HepG2 (cell line): ENCODE measurements around the gene SPATA21. TPM values are rescaled to one million over a fixed set of nuclear protein-coding genes. Genes with fewer than 3 reads are reported as not detected.

Experiments
- ATAC-seq: fragments of 200-7000 bp; cut with Tn5 transposase; 3 replicates; pipeline ENCODE4 v1.9.1; 2020; ENCODE audit warnings: mild to moderate bottlenecking, moderate library complexity
- BruUV-seq: library from RNA; stranded (reverse); fragments of 400-500 nt; replicated peaks from 2 replicates; lab custom pipeline; 2021; lab: Mats Ljungman, UMichigan
- CTCF ChIA-PET: fragments of 300-600 bp; formaldehyde crosslinking; extraction: SDS; loops from one replicate; lab custom pipeline; 2021; ENCODE audit warnings: low total read pairs, inconsistent platforms, low intra/inter-chr PET ratio; lab: Yijun Ruan, JAX
- POLR2A ChIA-PET: fragments of 350-600 bp; sonication (Branson Sonifier 250); formaldehyde crosslinking; loops from one replicate; lab custom pipeline; 2020; ENCODE audit warnings: antibody characterized with exemption, inconsistent platforms; lab: Yijun Ruan, JAX
- DNase-seq: peaks from one replicate; pipeline ENCODE4 v3.0.0-alpha.2; 2015; ENCODE audit warnings: low spot score
- FAIRE-seq: peaks from 3 replicates; lab custom pipeline; 2011; peaks lifted over from hg19 to GRCh38; lab: Jason Lieb, UNC
- H2AFZ ChIP-seq: one replicate; pipeline ENCODE4 v1.6.1; 2011; ENCODE audit warnings: low read length, inconsistent platforms
- H3K27ac ChIP-seq: fragments of 300-600 bp; 3 replicates; pipeline ENCODE4 v1.8.0; 2011; ENCODE audit warnings: mixed run types, mild to moderate bottlenecking, mixed read lengths, low read length, inconsistent platforms; ENCODE audit not compliant: insufficient read depth; ENCODE audit errors: extremely low read length
- H3K27me3 ChIP-seq, 2 experiments: fragments of 200-600 bp in 1 of 2; 2 replicates in 1 of 2; 3 replicates in 1 of 2; pipeline versions ENCODE4 v1.6.0 to v1.8.0; 2011; ENCODE audit warnings: low read length in 2 of 2, mild to moderate bottlenecking in 2 of 2, moderate library complexity in 2 of 2, inconsistent platforms in 1 of 2; ENCODE audit not compliant: insufficient read depth in 2 of 2, control insufficient read depth in 1 of 2
- H3K36me3 ChIP-seq, 2 experiments: fragments of 200-600 bp in 1 of 2; replicated peaks in 1 of 2; 2 replicates in 1 of 2; 3 replicates in 1 of 2; pipeline versions ENCODE4 v1.5.1 to v1.8.0; 2011; ENCODE audit warnings: low read length in 2 of 2, inconsistent platforms in 1 of 2; ENCODE audit not compliant: insufficient read depth in 2 of 2, control insufficient read depth in 1 of 2
- H3K4me1 ChIP-seq: 2 replicates; pipeline ENCODE4 v1.5.1; 2012; ENCODE audit warnings: low read length, inconsistent platforms; ENCODE audit not compliant: insufficient read depth
- H3K4me2 ChIP-seq: 2 replicates; pipeline ENCODE4 v1.6.0; 2011; ENCODE audit warnings: low read depth, low read length, inconsistent platforms
- H3K4me3 ChIP-seq, 3 experiments: fragments of 200-600 bp in 1 of 3; sonication (generic), shearing (Covaris generic) in 1 of 3; replicated peaks in 1 of 3; 2 replicates each; pipeline ENCODE4 v1.5.1; 2011 to 2016; ENCODE audit warnings: low read length in 3 of 3, inconsistent platforms in 2 of 3, low read depth in 2 of 3, mild to moderate bottlenecking in 2 of 3, control low read depth in 1 of 3, mixed read lengths in 1 of 3; ENCODE audit not compliant: insufficient read depth in 1 of 3
- H3K79me2 ChIP-seq: one replicate; pipeline ENCODE4 v1.6.1; 2011; ENCODE audit warnings: low read length, inconsistent platforms; ENCODE audit not compliant: insufficient read depth
- H3K9ac ChIP-seq: 2 replicates; pipeline ENCODE4 v1.6.0; 2011; ENCODE audit warnings: mild to moderate bottlenecking, low read depth, low read length, inconsistent platforms; ENCODE audit not compliant: insufficient read depth
- H3K9me3 ChIP-seq: 2 replicates; pipeline ENCODE4 v1.5.1; 2012; ENCODE audit warnings: mild to moderate bottlenecking, low read length
- H4K20me1 ChIP-seq: 2 replicates; pipeline ENCODE4 v1.6.0; 2011; ENCODE audit warnings: inconsistent platforms, mild to moderate bottlenecking, low read length, moderate library complexity; ENCODE audit not compliant: insufficient read depth
- FOXC1 ChIP-seq: sonication (generic); formaldehyde crosslinking; IDR thresholded peaks from 2 replicates; pipeline ENCODE4 v1.8.0; 2022; ENCODE audit warnings: mild to moderate bottlenecking, missing genetic modification reagents, borderline replicate concordance
- GATA4 ChIP-seq: sonication (generic); IDR thresholded peaks from 2 replicates; pipeline ENCODE4 v1.6.1; 2016; ENCODE audit warnings: antibody characterized with exemption, low read depth, borderline replicate concordance
- HBP1 ChIP-seq: IDR thresholded peaks from 2 replicates; pipeline ENCODE4 v1.6.1; 2016; ENCODE audit warnings: low read depth, control low read depth
- KMT2B ChIP-seq: IDR thresholded peaks from 2 replicates; pipeline ENCODE4 v1.6.1; 2016; ENCODE audit warnings: missing genetic modification reagents, missing compliant biosample characterization
- MAFF ChIP-seq: IDR thresholded peaks from 2 replicates; pipeline ENCODE4 v1.6.1; 2011; ENCODE audit warnings: low read depth, low read length, improper control_type of control experiment
- MAFG ChIP-seq: sonication (generic); formaldehyde crosslinking; IDR thresholded peaks from 2 replicates; pipeline ENCODE4 v1.5.1; 2020; ENCODE audit warnings: mild to moderate bottlenecking, missing genetic modification reagents
- MNT ChIP-seq: fragments of 450-650 bp; IDR thresholded peaks from 2 replicates; pipeline ENCODE4 v1.6.1; 2016
- RFXANK ChIP-seq: IDR thresholded peaks from 2 replicates; pipeline ENCODE4 v1.6.1; 2016
- TFDP2 ChIP-seq: sonication (generic); formaldehyde crosslinking; IDR thresholded peaks from 2 replicates; pipeline ENCODE4 v1.4.0; 2020; ENCODE audit warnings: missing genetic modification reagents
- ZFP82 ChIP-seq: sonication (generic); formaldehyde crosslinking; IDR thresholded peaks from 2 replicates; pipeline ENCODE4 v1.5.1; 2020; ENCODE audit warnings: mild to moderate bottlenecking, missing genetic modification reagents, borderline replicate concordance
- ZKSCAN1 ChIP-seq: fragments of 150-350 bp; IDR thresholded peaks from 2 replicates; pipeline ENCODE4 v1.6.1; 2014; ENCODE audit warnings: low read length
- whole genome bisulfite sequencing: methylation state at CpG from one replicate; pipeline ENCODE4 v1.1.6; 2017; ENCODE audit warnings: low lambda C conversion rate; 5-methylcytosine and 5-hydroxymethylcytosine counted together
- in situ Hi-C: cut with HindIII; loops from 2 replicates; pipeline ENCODE4 v1.10.0; 2017; ENCODE audit warnings: low pct_unique_long_range_greater_than_20kb; ENCODE audit not compliant: extremely low pct_ligation_motif_present
- intact Hi-C: fragments of 100-400 bp; cut with micrococcal nuclease; formaldehyde crosslinking; loops from one replicate; pipeline ENCODE4 v1.10.0; 2022; ENCODE audit not compliant: unreplicated experiment
- polyA plus RNA-seq, 8 experiments: library from polyadenylated mRNA; depleted of rRNA in 3 of 8; stranded (reverse) in 7 of 8; unstranded in 1 of 8; fragments of >200 nt; fragmentation: Illumina TruSeq in 4 of 8; extraction: Trizol in 4 of 8; gene quantifications; 2 replicates each; pipeline versions ENCODE4 v1.2.1 to v1.2.3, GENCODE V29; 2011 to 2016; ENCODE audit warnings: low read depth in 4 of 8, missing spikeins in 1 of 8, mixed read lengths in 1 of 8; ENCODE audit not compliant: insufficient read depth in 1 of 8
- total RNA-seq, 5 experiments: library from RNA; depleted of rRNA; stranded (reverse); fragments of >200 nt; fragmentation: Illumina TruSeq; extraction: Trizol; gene quantifications; 2 replicates each; pipeline ENCODE4 v1.2.3, GENCODE V29; 2016; ENCODE audit warnings: low read depth in 1 of 5
- TF ChIP-seq, protein P1 (sequence below): sonication (generic); formaldehyde crosslinking; IDR thresholded peaks from 2 replicates; pipeline ENCODE4 v1.5.0; 2020; ENCODE audit warnings: mild to moderate bottlenecking, missing genetic modification reagents
- TF ChIP-seq, protein P2 (sequence below): sonication (generic); formaldehyde crosslinking; IDR thresholded peaks from 2 replicates; pipeline ENCODE4 v1.4.0; 2020; ENCODE audit warnings: low read depth, mild to moderate bottlenecking, missing genetic modification reagents
- TF ChIP-seq, protein P3 (sequence below): sonication (generic); formaldehyde crosslinking; conservative IDR thresholded peaks from 2 replicates; pipeline ENCODE4 v1.8.1; 2023; ENCODE audit warnings: missing genetic modification reagents

SPATA21 gene
- total and polyA plus RNA-seq, 2 of the 13 experiments (the other 11 are each of a cell fraction or from before 2014, with no cell fraction given), result 0.80 to 1.4 TPM

- TF ChIP-seq, protein P1, sequence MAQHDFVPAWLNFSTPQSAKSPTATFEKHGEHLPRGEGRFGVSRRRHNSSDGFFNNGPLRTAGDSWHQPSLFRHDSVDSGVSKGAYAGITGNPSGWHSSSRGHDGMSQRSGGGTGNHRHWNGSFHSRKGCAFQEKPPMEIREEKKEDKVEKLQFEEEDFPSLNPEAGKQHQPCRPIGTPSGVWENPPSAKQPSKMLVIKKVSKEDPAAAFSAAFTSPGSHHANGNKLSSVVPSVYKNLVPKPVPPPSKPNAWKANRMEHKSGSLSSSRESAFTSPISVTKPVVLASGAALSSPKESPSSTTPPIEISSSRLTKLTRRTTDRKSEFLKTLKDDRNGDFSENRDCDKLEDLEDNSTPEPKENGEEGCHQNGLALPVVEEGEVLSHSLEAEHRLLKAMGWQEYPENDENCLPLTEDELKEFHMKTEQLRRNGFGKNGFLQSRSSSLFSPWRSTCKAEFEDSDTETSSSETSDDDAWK (CRISPR knock-in tag), result no peak
- no peak for TF ChIP-seq ZKSCAN1
- no peak for TF ChIP-seq FOXC1
- TF ChIP-seq, protein P2, sequence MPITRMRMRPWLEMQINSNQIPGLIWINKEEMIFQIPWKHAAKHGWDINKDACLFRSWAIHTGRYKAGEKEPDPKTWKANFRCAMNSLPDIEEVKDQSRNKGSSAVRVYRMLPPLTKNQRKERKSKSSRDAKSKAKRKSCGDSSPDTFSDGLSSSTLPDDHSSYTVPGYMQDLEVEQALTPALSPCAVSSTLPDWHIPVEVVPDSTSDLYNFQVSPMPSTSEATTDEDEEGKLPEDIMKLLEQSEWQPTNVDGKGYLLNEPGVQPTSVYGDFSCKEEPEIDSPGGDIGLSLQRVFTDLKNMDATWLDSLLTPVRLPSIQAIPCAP, result no peak
- TF ChIP-seq, protein P3, sequence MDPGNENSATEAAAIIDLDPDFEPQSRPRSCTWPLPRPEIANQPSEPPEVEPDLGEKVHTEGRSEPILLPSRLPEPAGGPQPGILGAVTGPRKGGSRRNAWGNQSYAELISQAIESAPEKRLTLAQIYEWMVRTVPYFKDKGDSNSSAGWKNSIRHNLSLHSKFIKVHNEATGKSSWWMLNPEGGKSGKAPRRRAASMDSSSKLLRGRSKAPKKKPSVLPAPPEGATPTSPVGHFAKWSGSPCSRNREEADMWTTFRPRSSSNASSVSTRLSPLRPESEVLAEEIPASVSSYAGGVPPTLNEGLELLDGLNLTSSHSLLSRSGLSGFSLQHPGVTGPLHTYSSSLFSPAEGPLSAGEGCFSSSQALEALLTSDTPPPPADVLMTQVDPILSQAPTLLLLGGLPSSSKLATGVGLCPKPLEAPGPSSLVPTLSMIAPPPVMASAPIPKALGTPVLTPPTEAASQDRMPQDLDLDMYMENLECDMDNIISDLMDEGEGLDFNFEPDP (CRISPR knock-in tag), result no peak
- TF ChIP-seq, all 625 proteins: peak for 0
These were observed 67.4 kb downstream of the SPATA21 start (continued) for GRCh38 chr1:16369821-16370220.

- H3K9me3 ChIP-seq, result no peaks in the 10 kb centered on the region
- H3K79me2 ChIP-seq, result peaks cover 56% of the 10 kb centered on the region
- POLR2A ChIA-PET, result interaction anchor here (1.2 to 2.2 kb wide), 5 partner anchors 12 to 145 kb away, joined by 4 to 7 read pairs (median 4); partner anchors contain the start of gene NECAP2
- peak overlapping the region; percentile 91 for H3K4me2 ChIP-seq
- H3K36me3 ChIP-seq, result no peaks in the 10 kb centered on the region
- DNase-seq (no peak), FAIRE-seq (no peak), ATAC-seq (no peak)
- H4K20me1 ChIP-seq, result peaks cover 39% of the 10 kb centered on the region
- no TSS peak for BruUV-seq
- peaks cover 82% of the 10 kb centered on the region for H3K4me1 ChIP-seq
- 4% methylated on average over 24 of the region's 24 CpGs for WGBS
- peak overlapping the region; percentile 91 for H3K9ac ChIP-seq
- intact Hi-C loops, result loop anchor here (1.0 kb wide), 1 partner anchor 16 kb away; the partner anchor contains the start of gene FBXO42
- CTCF ChIA-PET, result no interaction called here
- H3K27ac ChIP-seq, result peak overlapping the region; percentile 88
- H2AFZ ChIP-seq, result no peak overlapping the region
- in situ Hi-C loops, result no loop called here
- H3K27me3 ChIP-seq, result peaks cover 0 to 2% of the 10 kb centered on the region in 2 experiments; a peak in 1 of 5 replicates
- peak overlapping the region; percentile 87 to 96 (median 94) for H3K4me3 ChIP-seq
- TF ChIP-seq ZFP82 (CRISPR knock-in tag), result no peak
- TF ChIP-seq HBP1 (CRISPR knock-in tag), result no peak
- TF ChIP-seq MAFF, result peak; percentile 97
- peak; percentile 55; the same call in 1 of the 2 replicates for TF ChIP-seq MAFG
- TF ChIP-seq KMT2B, result no peak
- no peak for TF ChIP-seq RFXANK (CRISPR knock-in tag)
- TF ChIP-seq MNT, result no peak
- no peak for TF ChIP-seq TFDP2 (CRISPR knock-in tag)
- TF ChIP-seq GATA4, result no peak
These were observed 69.0 kb downstream of the SPATA21 start for GRCh38 chr1:16367968-16368890.
